Cardiac fibroblast (primary cell): ENCODE results near the gene ALK.

ENCODE experiments used
- DNase-seq, 2 donors: peaks; one replicate each; pipeline versions ENCODE4 v3.0.0 to v3.0.0-alpha.2; 2010; ENCODE audit warnings: low read depth in 2 of 2
- H3K4me3 ChIP-seq, 2 donors: replicated peaks in 1 of 2; 1 replicate in 1 of 2; 2 replicates in 1 of 2; pipeline ENCODE4 v1.5.1; 2011; ENCODE audit warnings: low read depth in 2 of 2, low read length in 2 of 2, mild to moderate bottlenecking in 2 of 2, moderate library complexity in 1 of 2
- CTCF ChIP-seq: IDR thresholded peaks from one replicate; pipeline ENCODE4 v1.5.1; 2011; ENCODE audit warnings: low read depth, mild to moderate bottlenecking, low read length, inconsistent platforms

ALK gene

GRCh38 chr2:29209551-29209950 lies 711.8 kb downstream of the ALK start:
- no peak for DNase-seq
- TF ChIP-seq CTCF = no peak
- no peak overlapping the region for H3K4me3 ChIP-seq

GRCh38 chr2:29207352-29208148 lies 713.8 kb downstream of the ALK start:
- no peak for DNase-seq
- TF ChIP-seq CTCF = no peak

GRCh38 chr2:29206941-29207340 lies 714.4 kb downstream of the ALK start:
- TF ChIP-seq CTCF = no peak
- DNase-seq = no peak

More at GRCh38 chr2:29207352-29208148, 713.8 kb downstream of the ALK start:
- H3K4me3 ChIP-seq = no peak overlapping the region

GRCh38 chr2:29202819-29203495 lies 718.4 kb downstream of the ALK start:
- no peak for DNase-seq
- no peak for TF ChIP-seq CTCF
- H3K4me3 ChIP-seq = no peak overlapping the region

More at GRCh38 chr2:29206941-29207340, 714.4 kb downstream of the ALK start:
- no peak overlapping the region for H3K4me3 ChIP-seq

GRCh38 chr2:29201979-29202378 lies 719.4 kb downstream of the ALK start:
- TF ChIP-seq CTCF = no peak
- DNase-seq = no peak
- H3K4me3 ChIP-seq = no peak overlapping the region

- no peak overlapping the region for H3K4me3 ChIP-seq
- peak; percentile 66 to 72 for DNase-seq
- TF ChIP-seq CTCF = peak; percentile 85
Measured at GRCh38 chr2:29196792-29197788, 724.3 kb downstream of the ALK start.
